NCI-H446 (cell line): ENCODE measurements around the gene ULK2.
"Not testable (repeated sequence)": the region's sequence is repeated elsewhere in the genome, so short reads cannot be mapped to it uniquely, and the experiment has no call there.

Experiments used
- DNase-seq, 2 experiments: peaks; one replicate each; lab custom pipeline; 2025; lab: John Stamatoyannopoulos, UW

ULK2 gene

GRCh38 chr17:19865021-19865420 lies 2.7 kb downstream of the ULK2 start:
- no peak for DNase-seq

- DNase-seq, result not testable (repeated sequence)
These were observed 7.0 kb downstream of the ULK2 start for GRCh38 chr17:19860647-19861177.

GRCh38 chr17:19857640-19858039 lies 10.1 kb downstream of the ULK2 start:
- DNase-seq, result no peak

GRCh38 chr17:19833914-19834313 lies 33.8 kb downstream of the ULK2 start:
- no peak for DNase-seq

GRCh38 chr17:19830061-19830460 lies 37.7 kb downstream of the ULK2 start:
- DNase-seq, result no peak

GRCh38 chr17:19812407-19812806 lies 55.3 kb downstream of the ULK2 start:
- no peak for DNase-seq

GRCh38 chr17:19805006-19805405 lies 62.7 kb downstream of the ULK2 start:
- DNase-seq, result no peak

GRCh38 chr17:19800571-19800970 lies 67.2 kb downstream of the ULK2 start:
- no peak for DNase-seq

- DNase-seq, result no peak
These were observed 67.9 kb downstream of the ULK2 start for GRCh38 chr17:19799796-19800195.

GRCh38 chr17:19796457-19796856 lies 71.3 kb downstream of the ULK2 start:
- DNase-seq, result no peak

GRCh38 chr17:19791918-19792550 lies 75.7 kb downstream of the ULK2 start:
- DNase-seq, result no peak

GRCh38 chr17:19787733-19788357 lies 79.9 kb downstream of the ULK2 start:
- DNase-seq, result peak; percentile 65 to 81

- DNase-seq, result no peak
These were observed 81.9 kb downstream of the ULK2 start for GRCh38 chr17:19785854-19786253.

- no peak for DNase-seq
These were observed 86.0 kb downstream of the ULK2 start for GRCh38 chr17:19781488-19782458.

- DNase-seq, result no peak
These were observed 86.9 kb downstream of the ULK2 start for GRCh38 chr17:19780846-19781245.

GRCh38 chr17:19773534-19773933 lies 94.2 kb downstream of the ULK2 start:
- DNase-seq, result no peak

GRCh38 chr17:19771971-19772630 lies 95.6 kb downstream of the ULK2 start:
- DNase-seq, result no peak

GRCh38 chr17:19770985-19771735 lies 96.6 kb downstream of the ULK2 start:
- no peak for DNase-seq

GRCh38 chr17:19769946-19770652 lies 97.6 kb downstream of the ULK2 start:
- DNase-seq, result no peak

- no peak for DNase-seq
These were observed 99.5 kb downstream of the ULK2 start for GRCh38 chr17:19768046-19768782.
